Activated T-cell treated with anti-CD3 and anti-CD28 coated beads, Interleukin-2, amount 50 U/mL, for 48 hours (primary cell): ENCODE measurements around the gene PRUNE2.
"Not testable (repeated sequence)": the region's sequence is repeated elsewhere in the genome, so short reads cannot be mapped to it uniquely, and the experiment has no call there.

Source experiments
- DNase-seq, 2 experiments: peaks; one replicate each; pipeline ENCODE4 v3.0.0-alpha.2; 2020

PRUNE2 gene

GRCh38 chr9:76858248-76858647 lies 47.7 kb downstream of the PRUNE2 start:
- DNase-seq = not testable (repeated sequence)

GRCh38 chr9:76856016-76856415 lies 49.9 kb downstream of the PRUNE2 start:
- no peak for DNase-seq

- DNase-seq = no peak
These were observed 50.9 kb downstream of the PRUNE2 start for GRCh38 chr9:76855015-76855414.

GRCh38 chr9:76852026-76852425 lies 53.9 kb downstream of the PRUNE2 start:
- DNase-seq = no peak

GRCh38 chr9:76846297-76846696 lies 59.6 kb downstream of the PRUNE2 start:
- no peak for DNase-seq

GRCh38 chr9:76845254-76845653 lies 60.7 kb downstream of the PRUNE2 start:
- no peak for DNase-seq

- DNase-seq = no peak
These were observed 70.2 kb downstream of the PRUNE2 start for GRCh38 chr9:76835571-76836283.

- DNase-seq = no peak
These were observed 77.5 kb downstream of the PRUNE2 start for GRCh38 chr9:76828447-76828846.

- DNase-seq = no peak
These were observed 78.4 kb downstream of the PRUNE2 start for GRCh38 chr9:76827296-76828080.

- DNase-seq = no peak
These were observed 85.5 kb downstream of the PRUNE2 start for GRCh38 chr9:76820431-76820830.

- DNase-seq = no peak
These were observed 87.6 kb downstream of the PRUNE2 start for GRCh38 chr9:76818271-76818670.

- no peak for DNase-seq
These were observed 88.4 kb downstream of the PRUNE2 start for GRCh38 chr9:76817489-76817888.

- DNase-seq = no peak
These were observed 93.3 kb downstream of the PRUNE2 start for GRCh38 chr9:76812591-76812990.

- peak in 1 of 2 experiments; percentile 22 for DNase-seq
These were observed 95.4 kb downstream of the PRUNE2 start for GRCh38 chr9:76810377-76810957.

GRCh38 chr9:76808636-76809035 lies 97.3 kb downstream of the PRUNE2 start:
- no peak for DNase-seq

GRCh38 chr9:76803762-76804161 lies 102.2 kb downstream of the PRUNE2 start:
- DNase-seq = no peak

- no peak for DNase-seq
These were observed 102.8 kb downstream of the PRUNE2 start for GRCh38 chr9:76803083-76803482.

- DNase-seq = no peak
These were observed 105.0 kb downstream of the PRUNE2 start for GRCh38 chr9:76800901-76801300.

GRCh38 chr9:76799473-76799872 lies 106.4 kb downstream of the PRUNE2 start:
- no peak for DNase-seq

- DNase-seq = no peak
These were observed 107.4 kb downstream of the PRUNE2 start for GRCh38 chr9:76798527-76798926.

GRCh38 chr9:76796296-76796695 lies 109.6 kb downstream of the PRUNE2 start:
- no peak for DNase-seq

GRCh38 chr9:76793784-76794431 lies 112.0 kb downstream of the PRUNE2 start:
- no peak for DNase-seq

- no peak for DNase-seq
These were observed 116.1 kb downstream of the PRUNE2 start for GRCh38 chr9:76789840-76790239.
